Activated T-helper 1 cell treated with anti-CD3 and anti-CD28 coated beads, Interleukin-12 subunit alpha, Interleukin-12 subunit beta, Interleukin-2, Interleukin-4 antibody, amounts not matched to agents 30 ng/mL and 10 ng/mL and 1 ng/mL, durations not matched to agents 14 hours and 24 hours and 36 hours (primary cell): ENCODE measurements around the gene VRK3. TPM values are rescaled to one million over a fixed set of nuclear protein-coding genes. Genes with fewer than 3 reads are reported as not detected.
"Not testable (repeated sequence)": the region's sequence is repeated elsewhere in the genome, so short reads cannot be mapped to it uniquely, and the experiment has no call there.

Experiments
- DNase-seq: peaks from one replicate; pipeline ENCODE4 v3.0.0; 2021; ENCODE audit warnings: low spot score
- H3K27ac Mint-ChIP-seq: one replicate; pipeline ENCODE4 v1.8.0; 2021; ENCODE audit warnings: mild to moderate bottlenecking, mixed read lengths
- H3K27me3 Mint-ChIP-seq: one replicate; pipeline ENCODE4 v1.8.0; 2022; ENCODE audit warnings: mild to moderate bottlenecking, moderate library complexity, mixed read lengths; ENCODE audit not compliant: insufficient read depth
- H3K36me3 Mint-ChIP-seq: one replicate; pipeline ENCODE4 v1.8.0; 2021; ENCODE audit warnings: low read depth, mixed read lengths
- H3K4me1 Mint-ChIP-seq: one replicate; pipeline ENCODE4 v1.8.0; 2021; ENCODE audit warnings: low read depth, mixed read lengths
- H3K4me3 Mint-ChIP-seq: one replicate; pipeline ENCODE4 v1.8.0; 2021; ENCODE audit warnings: mild to moderate bottlenecking, moderate library complexity, mixed read lengths
- H3K9me3 Mint-ChIP-seq: one replicate; pipeline ENCODE4 v1.8.0; 2021; ENCODE audit warnings: mixed read lengths
- intact Hi-C: fragments of 100-400 bp; cut with micrococcal nuclease; formaldehyde crosslinking; loops from one replicate; pipeline ENCODE4 v1.15.1; 2024
- total RNA-seq: library from RNA; stranded (reverse); gene quantifications from 2 replicates; pipeline ENCODE4 v1.2.3, GENCODE V29; 2022

VRK3 gene, protein sequence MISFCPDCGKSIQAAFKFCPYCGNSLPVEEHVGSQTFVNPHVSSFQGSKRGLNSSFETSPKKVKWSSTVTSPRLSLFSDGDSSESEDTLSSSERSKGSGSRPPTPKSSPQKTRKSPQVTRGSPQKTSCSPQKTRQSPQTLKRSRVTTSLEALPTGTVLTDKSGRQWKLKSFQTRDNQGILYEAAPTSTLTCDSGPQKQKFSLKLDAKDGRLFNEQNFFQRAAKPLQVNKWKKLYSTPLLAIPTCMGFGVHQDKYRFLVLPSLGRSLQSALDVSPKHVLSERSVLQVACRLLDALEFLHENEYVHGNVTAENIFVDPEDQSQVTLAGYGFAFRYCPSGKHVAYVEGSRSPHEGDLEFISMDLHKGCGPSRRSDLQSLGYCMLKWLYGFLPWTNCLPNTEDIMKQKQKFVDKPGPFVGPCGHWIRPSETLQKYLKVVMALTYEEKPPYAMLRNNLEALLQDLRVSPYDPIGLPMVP
- total RNA-seq = 66.7 and 69.4 TPM in 2 replicates

DNA sequence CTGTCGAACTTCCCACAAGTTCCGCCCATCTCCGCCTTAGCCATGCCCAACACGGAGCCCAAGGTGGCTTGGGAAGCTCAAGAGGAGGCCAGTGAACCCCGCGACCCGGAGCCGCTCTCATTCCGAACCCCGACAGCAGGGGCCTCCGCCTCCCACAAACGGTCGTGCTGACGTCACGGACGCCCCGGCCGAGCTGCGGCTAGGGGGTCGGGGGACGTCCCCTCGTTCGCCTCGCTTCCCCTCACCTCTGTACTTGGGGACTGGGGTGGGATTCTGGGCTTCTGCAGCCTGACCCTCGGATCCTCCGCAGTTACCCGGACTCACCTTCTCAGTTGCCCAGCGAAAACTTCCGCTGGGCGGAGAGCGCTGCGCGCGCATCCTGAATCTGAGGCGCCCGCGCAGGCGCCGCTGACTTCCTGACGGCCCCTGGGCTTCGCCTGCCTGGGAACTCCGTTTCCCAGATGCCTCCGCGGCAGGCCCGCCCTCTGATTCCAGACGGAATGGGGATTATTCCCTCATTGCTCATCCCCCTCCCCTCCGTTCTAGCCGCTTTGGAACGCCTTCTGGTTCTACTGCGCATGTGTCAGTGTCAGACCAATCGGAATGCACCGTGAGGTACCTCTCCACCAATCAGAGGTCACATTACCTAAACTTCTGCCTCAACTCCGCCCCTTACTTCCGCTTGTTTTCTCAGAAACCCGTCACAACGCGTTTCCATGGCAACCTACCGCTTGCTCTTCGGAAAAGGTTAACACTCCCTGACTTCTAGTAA, at the start of gene VRK3:
VRK3 (minus strand) TSS at position 351 of the 772 bp plus-strand sequence. CDS start 9,210 bp downstream, outside the sequence.
- peak within 1 kb of the TSS; percentile 93 for H3K4me3 Mint-ChIP-seq
- H3K27ac Mint-ChIP-seq = peak within 1 kb of the TSS; percentile 99
- intact Hi-C loops = loop anchor here (1.0 to 5.0 kb wide), 14 partner anchors 21 to 1083 kb away; partner anchors contain the start of genes AKT1S1, CTU1, FUZ and JOSD2

DNA sequence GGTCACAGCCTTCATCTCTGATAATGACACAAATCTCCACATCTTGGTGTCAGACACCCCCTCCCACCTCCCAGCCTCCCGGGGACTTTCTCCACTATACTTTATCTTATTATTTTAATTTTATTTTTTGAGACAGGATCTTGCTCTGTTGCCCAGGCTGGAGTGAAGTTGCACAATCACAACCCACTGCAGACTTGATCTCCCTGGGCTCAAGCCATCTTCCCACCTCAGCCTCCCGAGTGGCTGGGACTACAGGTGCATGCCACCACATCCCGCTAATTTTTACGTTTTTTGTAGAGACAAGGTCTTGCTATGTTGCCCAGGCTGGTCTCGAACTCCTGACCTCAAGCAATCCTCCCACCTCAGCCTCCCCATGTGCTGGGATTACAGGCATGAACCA, 43.2 kb upstream of the VRK3 start:
- H3K36me3 Mint-ChIP-seq, H3K4me3 Mint-ChIP-seq, H3K4me1 Mint-ChIP-seq, DNase-seq, intact Hi-C loops, H3K27me3 Mint-ChIP-seq, H3K27ac Mint-ChIP-seq, H3K9me3 Mint-ChIP-seq: not testable (repeated sequence)

More for the DNA sequence above, at the start of gene VRK3:
- H3K9me3 Mint-ChIP-seq = peaks cover 8% of the 10 kb centered on the region
- H3K27me3 Mint-ChIP-seq = peaks cover 6% of the 10 kb centered on the region
- peaks cover 40% of the 10 kb centered on the region for H3K4me1 Mint-ChIP-seq
- peaks cover 16% of the 10 kb centered on the region for H3K36me3 Mint-ChIP-seq
- peak; percentile 99 for DNase-seq

DNA sequence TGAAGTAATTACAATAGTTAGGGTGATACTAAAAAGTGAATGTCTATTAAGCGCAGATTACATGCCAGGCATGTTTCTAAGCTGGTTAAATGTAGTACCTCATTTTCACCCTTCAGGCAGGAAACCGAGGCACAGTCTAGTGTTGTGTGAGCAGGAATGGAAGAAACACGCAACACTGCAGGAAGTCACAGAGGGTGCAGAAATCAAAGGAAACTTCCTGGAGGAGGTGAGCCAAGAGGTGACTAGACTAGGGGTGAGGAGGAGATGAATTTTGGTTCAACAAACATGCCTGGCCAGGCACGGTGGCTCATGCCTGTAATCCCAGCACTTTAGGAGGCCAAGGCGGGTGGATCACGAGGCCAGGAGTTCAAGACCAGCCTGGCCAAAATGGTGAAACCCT, 42.4 kb upstream of the VRK3 start:
- H3K36me3 Mint-ChIP-seq = no peaks in the 10 kb centered on the region
- no peaks in the 10 kb centered on the region for H3K27me3 Mint-ChIP-seq
- H3K4me3 Mint-ChIP-seq = no peak overlapping the region
- H3K4me1 Mint-ChIP-seq = no peaks in the 10 kb centered on the region
- no peak overlapping the region for H3K27ac Mint-ChIP-seq
- no peak for DNase-seq
- intact Hi-C loops = no loop called here
- no peaks in the 10 kb centered on the region for H3K9me3 Mint-ChIP-seq

DNA sequence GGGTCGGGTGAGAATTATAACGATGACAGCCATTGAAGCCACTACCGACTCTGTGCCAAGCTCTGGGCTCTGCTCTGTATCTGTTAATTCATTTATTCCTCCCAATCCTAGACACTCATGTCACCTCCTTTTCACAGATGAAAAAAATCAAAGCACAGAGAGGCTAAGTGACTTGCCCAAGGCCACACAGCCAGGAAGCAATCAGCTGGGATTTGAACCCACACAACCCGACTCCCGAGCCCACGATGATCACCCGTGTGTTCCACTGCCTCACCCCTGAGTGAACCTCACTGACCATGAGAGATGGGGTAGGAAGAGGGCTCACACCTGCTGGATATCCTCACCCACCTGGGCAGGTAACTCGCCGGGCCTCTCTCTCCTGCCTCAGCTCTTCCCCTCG, 40.8 kb upstream of the VRK3 start:
- H3K27ac Mint-ChIP-seq = no peak overlapping the region
- peaks cover 8% of the 10 kb centered on the region for H3K9me3 Mint-ChIP-seq
- no peak overlapping the region for H3K4me3 Mint-ChIP-seq
- no peaks in the 10 kb centered on the region for H3K36me3 Mint-ChIP-seq
- H3K27me3 Mint-ChIP-seq = no peaks in the 10 kb centered on the region
- intact Hi-C loops = no loop called here
- DNase-seq = no peak
- no peaks in the 10 kb centered on the region for H3K4me1 Mint-ChIP-seq

DNA sequence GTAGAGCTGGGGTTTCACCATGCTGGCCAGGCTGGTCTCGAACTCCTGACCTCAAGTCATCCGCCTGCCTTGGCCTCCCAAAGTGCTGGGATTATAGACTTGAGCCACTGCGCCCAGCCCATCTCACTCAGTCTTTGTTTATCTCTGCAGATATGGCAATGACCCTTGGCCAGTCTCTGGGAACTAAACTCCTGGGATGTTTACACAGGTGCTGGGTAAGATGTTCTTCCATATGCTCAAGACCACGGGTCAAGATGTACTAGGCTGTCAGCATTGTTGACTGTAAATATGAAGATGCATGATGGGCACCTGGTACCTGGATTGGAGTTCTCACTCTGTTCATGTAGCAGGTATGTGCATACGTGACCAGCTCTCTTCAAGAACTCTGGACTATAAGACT, 36.5 kb upstream of the VRK3 start:
- no peak for DNase-seq
- no peaks in the 10 kb centered on the region for H3K27me3 Mint-ChIP-seq
- peaks cover 35% of the 10 kb centered on the region for H3K9me3 Mint-ChIP-seq
- no peaks in the 10 kb centered on the region for H3K4me1 Mint-ChIP-seq
- intact Hi-C loops = no loop called here
- no peak overlapping the region for H3K27ac Mint-ChIP-seq
- no peaks in the 10 kb centered on the region for H3K36me3 Mint-ChIP-seq
- no peak overlapping the region for H3K4me3 Mint-ChIP-seq

DNA sequence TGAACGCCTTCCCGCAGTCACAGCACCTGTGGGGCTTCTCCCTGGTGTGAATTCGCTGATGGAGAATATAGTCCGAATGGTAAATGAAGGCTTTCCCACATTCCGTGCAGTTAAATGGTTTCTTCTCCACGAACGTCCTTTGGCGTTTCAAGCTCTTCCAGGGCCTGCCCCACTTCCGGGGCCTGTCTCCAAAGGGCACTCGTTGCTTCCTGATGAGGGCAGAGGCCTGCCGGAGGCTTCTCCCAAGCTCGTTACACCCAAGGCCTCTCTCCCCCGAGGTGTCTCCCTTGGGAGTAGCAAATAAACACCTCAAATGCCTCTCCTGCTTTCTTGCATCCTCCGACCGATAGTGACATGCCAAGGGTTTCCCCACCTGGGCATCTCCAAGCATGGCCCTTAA, 34.9 kb upstream of the VRK3 start:
- H3K4me1 Mint-ChIP-seq = no peaks in the 10 kb centered on the region
- no peaks in the 10 kb centered on the region for H3K36me3 Mint-ChIP-seq
- no peak for DNase-seq
- H3K9me3 Mint-ChIP-seq = peaks cover 39% of the 10 kb centered on the region
- intact Hi-C loops = no loop called here
- H3K4me3 Mint-ChIP-seq = no peak overlapping the region
- no peak overlapping the region for H3K27ac Mint-ChIP-seq
- no peaks in the 10 kb centered on the region for H3K27me3 Mint-ChIP-seq

DNA sequence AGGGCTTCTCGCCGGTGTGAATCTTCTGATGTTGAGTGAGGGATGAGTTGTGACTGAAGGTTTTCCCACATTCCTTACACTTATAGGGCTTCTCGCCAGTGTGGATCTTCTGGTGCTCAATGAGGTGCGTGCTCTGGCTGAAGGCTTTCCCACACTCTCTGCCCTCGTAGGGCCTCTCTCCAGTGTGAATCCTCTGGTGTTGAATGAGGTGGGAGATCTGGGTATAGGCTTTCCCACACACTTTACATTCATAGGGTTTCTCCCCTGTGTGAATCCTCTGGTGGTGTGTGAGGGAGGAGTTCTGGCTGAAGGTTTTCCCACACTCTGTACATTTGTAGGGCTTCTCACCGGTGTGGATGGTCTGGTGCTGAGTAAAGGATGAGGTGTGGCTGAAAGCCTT, 33.9 kb upstream of the VRK3 start:
- Mint-ChIP-seq H3K27ac (no peak overlapping the region), H3K27me3 (no peaks in the 10 kb centered on the region), H3K4me3 (no peak overlapping the region), H3K4me1 (no peaks in the 10 kb centered on the region), H3K36me3 (no peaks in the 10 kb centered on the region), H3K9me3 (peaks cover 40% of the 10 kb centered on the region)
- DNase-seq = no peak
- intact Hi-C loops = no loop called here

DNA sequence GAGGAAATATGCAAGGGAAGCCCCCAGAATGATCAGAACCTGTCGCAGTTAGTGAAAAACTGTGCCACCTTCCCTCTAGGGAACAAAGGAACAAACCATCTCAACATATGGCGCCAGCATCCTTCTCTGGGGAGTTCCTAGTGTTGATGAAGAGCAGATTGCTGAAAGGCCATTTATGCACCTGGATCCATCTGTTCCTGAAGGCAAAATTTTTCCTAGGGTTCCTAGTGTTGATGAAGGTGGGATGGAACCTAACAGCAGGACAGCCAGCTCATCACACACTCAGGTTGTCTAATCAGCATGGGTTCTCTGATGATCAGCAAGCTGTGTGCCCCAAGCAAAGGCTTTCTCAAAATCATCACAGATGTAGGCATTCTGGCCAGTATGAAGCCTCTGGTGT, 33.3 kb upstream of the VRK3 start:
- H3K4me3 Mint-ChIP-seq = no peak overlapping the region
- H3K36me3 Mint-ChIP-seq = no peaks in the 10 kb centered on the region
- no peak overlapping the region for H3K27ac Mint-ChIP-seq
- H3K4me1 Mint-ChIP-seq = no peaks in the 10 kb centered on the region
- intact Hi-C loops = no loop called here
- DNase-seq = no peak
- peaks cover 45% of the 10 kb centered on the region for H3K9me3 Mint-ChIP-seq
- H3K27me3 Mint-ChIP-seq = no peaks in the 10 kb centered on the region

DNA sequence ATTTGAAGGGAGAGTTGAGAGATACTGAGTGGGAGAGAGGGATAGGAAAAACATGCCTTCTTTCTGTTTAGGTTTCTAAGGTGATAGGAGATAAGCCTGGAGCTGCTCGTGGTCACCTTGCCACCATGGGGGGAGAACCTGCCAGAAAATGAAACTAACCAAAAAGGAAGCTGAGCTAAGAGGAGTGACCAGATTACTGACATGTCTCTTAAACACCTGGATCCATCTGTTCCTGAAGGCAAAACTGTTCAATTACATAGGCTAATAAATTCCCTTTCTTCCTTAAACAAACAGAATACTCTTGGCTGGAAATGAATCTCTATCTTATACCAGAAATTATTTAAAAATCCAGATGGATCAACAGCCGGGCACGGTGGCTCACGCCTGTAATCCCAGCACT, 27.9 kb upstream of the VRK3 start:
- Mint-ChIP-seq H3K27me3 (peaks cover 4% of the 10 kb centered on the region), H3K9me3 (peaks cover 47% of the 10 kb centered on the region), H3K36me3 (peaks cover 6% of the 10 kb centered on the region), H3K4me1 (peaks cover 10% of the 10 kb centered on the region), H3K27ac (no peak overlapping the region), H3K4me3 (no peak overlapping the region)
- no peak for DNase-seq
- intact Hi-C loops = no loop called here

DNA sequence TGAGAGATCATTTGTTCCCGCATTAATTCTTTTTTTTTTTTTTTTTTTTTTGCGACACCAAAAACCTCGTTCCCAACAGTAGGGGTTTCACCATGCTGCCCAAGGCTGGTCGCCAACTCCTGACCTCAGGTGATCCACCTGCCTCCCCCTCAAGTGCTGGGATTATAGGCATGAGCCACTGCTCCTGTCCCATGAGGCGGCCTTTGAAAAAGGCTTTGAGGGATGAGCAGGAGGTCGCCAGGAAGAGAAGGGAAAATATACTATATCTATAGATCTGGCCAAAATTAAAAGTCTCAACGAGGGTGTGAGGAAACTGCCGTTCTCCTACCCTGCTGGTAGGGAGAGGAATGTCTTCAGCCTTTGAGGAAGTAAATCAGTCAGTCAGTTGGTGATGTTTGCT, 26.8 kb upstream of the VRK3 start:
- no peak for DNase-seq
- intact Hi-C loops = loop anchor here (1.0 kb wide), 1 partner anchor 27 kb away; the partner anchor contains the start of gene VRK3
- Mint-ChIP-seq H3K9me3 (peaks cover 52% of the 10 kb centered on the region), H3K4me1 (peaks cover 10% of the 10 kb centered on the region), H3K36me3 (peaks cover 15% of the 10 kb centered on the region), H3K4me3 (no peak overlapping the region), H3K27ac (no peak overlapping the region), H3K27me3 (peaks cover 4% of the 10 kb centered on the region)

DNA sequence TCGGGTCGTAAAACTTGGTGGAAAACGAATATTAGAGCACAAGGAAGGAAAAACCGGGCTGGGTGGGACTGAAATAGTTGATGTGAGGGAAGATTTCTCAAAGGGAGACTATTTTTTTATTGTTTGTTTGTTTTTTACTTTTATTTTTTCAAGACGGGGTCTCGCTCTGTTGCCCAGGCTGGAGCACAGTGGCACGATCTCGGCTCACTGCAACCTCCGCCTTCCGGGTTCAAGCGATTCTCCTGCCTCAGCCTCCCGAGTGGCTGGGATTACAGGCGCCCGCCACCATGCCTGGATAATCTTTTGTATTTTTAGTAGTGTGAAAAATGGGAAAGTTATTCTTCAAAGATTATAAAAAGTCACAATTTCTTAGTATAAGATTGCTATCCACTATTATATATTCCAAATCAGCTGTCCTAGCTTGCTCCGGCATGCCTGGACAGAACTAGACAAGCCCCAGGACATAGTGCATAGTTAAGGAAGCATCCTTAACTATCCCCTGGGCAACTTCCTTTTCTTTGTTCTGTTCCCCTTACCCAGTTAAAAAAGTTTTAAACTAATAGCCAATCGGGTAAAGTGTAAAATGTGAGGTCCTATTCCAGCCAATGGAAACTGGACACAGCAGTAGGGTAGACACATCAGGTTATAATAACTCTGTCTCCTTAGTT, 26.2 kb upstream of the VRK3 start:
- intact Hi-C loops = loop anchor here (1.0 kb wide), 1 partner anchor 26 kb away; the partner anchor contains the start of gene VRK3
- peaks cover 58% of the 10 kb centered on the region for H3K9me3 Mint-ChIP-seq
- H3K27me3 Mint-ChIP-seq, DNase-seq, H3K4me1 Mint-ChIP-seq: not testable (repeated sequence)
- H3K27ac Mint-ChIP-seq = peak overlapping the region; percentile 70
- peak overlapping the region; percentile 76 for H3K4me3 Mint-ChIP-seq
- peaks cover 15% of the 10 kb centered on the region for H3K36me3 Mint-ChIP-seq

DNA sequence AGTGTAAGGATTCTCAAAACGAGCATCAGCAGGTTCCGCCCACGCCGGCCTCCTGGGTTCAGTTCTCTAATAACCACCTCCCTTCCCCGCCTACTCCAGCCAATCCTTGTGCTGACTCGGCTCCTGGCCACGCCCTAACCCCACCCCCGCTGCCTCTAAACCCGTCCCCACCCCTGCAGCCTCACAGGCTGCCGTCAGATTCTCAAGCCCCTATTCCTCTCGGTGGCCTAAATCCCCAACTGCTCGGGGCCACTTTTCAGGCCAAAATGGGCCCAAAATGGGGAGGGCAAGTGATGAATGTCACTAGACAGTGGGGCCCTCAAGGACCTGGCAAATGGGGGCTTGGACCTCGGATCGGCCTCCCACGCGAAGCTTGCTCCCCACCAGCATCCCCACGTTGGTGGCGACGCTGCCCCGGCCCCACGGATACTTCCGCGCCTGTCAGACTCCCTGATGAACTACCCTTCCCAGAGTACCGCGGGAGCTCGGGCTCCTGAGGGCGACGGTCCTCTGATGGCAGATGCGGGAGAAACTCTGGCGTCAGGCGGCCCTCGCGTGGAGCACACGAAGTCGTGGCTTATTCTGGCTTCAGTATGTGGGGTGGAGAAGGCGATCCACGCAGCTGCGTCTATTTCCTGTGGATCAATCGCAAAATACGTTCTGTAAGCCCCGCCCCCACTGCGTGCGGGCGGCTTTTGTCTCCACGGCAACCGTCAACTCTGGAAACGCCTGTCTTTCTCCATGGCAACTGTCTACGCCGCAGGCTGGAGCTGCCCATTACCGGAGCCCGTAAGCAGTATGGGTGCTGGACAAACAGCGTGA, 25.4 kb upstream of the VRK3 start:
- Mint-ChIP-seq H3K4me3 (peak overlapping the region; percentile 76), H3K4me1 (peaks cover 10% of the 10 kb centered on the region), H3K9me3 (peaks cover 62% of the 10 kb centered on the region), H3K36me3 (peaks cover 21% of the 10 kb centered on the region), H3K27ac (peak overlapping the region; percentile 70), H3K27me3 (peaks cover 4% of the 10 kb centered on the region)
- peak; percentile 59 for DNase-seq
- intact Hi-C loops = loop anchor here (1.0 kb wide), 1 partner anchor 25 kb away; the partner anchor contains the start of gene VRK3
